NCI-H510A treated with DMSO at 0.1 percent for 48 hours (cell line): ENCODE measurements around the gene OR4M2.
"Not testable (repeated sequence)": the region's sequence is repeated elsewhere in the genome, so short reads cannot be mapped to it uniquely, and the experiment has no call there.

Source experiments
- DNase-seq: peaks from one replicate; lab custom pipeline; 2025; lab: John Stamatoyannopoulos, UW

OR4M2 gene, protein sequence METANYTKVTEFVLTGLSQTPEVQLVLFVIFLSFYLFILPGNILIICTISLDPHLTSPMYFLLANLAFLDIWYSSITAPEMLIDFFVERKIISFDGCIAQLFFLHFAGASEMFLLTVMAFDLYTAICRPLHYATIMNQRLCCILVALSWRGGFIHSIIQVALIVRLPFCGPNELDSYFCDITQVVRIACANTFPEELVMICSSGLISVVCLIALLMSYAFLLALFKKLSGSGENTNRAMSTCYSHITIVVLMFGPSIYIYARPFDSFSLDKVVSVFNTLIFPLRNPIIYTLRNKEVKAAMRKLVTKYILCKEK

DNA sequence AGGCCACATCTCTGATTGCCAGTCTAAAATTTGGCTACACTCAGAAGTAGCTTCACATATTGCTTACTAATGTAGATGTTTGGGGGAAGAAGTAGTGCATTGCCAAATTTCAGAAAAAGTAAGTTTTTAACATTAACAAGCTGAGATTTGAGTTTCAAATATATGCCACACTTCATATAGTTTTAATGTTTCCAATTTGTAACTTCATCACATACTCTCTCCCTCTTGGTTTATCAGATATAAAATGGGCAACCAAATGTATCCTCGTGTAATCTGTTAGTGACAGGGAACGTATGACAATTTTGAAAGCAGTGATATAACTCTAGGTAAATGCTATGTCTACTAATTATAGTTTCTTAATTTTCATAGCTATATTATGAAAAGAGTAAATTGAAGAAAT is at the start of gene OR4M2:
Gene OR4M2 (plus strand): TSS at position 301 of the 400 bp plus-strand sequence. CDS start 98 bp downstream, at position 399.
- DNase-seq: not testable (repeated sequence)

GRCh38 chr15:22069267-22069666 is 11.1 kb upstream of the OR4M2 start:
- not testable (repeated sequence) for DNase-seq

- DNase-seq: not testable (repeated sequence)
Measured at GRCh38 chr15:22081386-22081785, 1.1 kb downstream of the OR4M2 start.

DNA sequence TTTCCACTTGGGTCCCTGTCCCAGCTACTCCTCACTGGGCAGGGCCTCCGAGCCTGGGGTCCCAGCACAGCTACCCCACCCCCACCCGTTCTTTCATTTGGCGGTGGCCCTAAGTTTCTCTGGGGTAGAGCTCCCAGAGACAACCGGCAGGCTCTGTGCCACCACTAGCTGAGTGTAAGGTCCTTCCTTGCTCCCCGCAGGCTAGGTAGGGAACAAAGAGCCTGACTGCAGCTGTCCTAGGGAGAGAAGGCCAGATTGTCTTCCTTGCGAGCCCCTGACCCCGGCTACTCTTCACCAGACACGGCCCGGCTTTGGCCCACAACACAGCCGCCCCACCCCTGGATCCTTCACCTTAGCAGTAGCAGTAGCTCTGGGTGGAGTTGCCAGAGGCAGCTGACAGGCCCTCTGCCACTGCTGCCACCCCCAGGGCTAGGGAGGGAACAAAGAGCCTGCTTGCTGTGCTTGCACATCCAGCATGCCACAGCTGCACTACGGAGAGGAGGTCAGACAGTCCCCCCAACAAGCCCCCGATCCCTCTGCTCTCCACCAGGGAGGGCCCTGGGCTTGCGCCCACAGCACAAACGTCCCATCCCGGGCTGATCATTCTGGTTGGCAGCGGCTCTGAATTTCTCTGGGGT is 18.4 kb downstream of the OR4M2 start:
- not testable (repeated sequence) for DNase-seq

DNA sequence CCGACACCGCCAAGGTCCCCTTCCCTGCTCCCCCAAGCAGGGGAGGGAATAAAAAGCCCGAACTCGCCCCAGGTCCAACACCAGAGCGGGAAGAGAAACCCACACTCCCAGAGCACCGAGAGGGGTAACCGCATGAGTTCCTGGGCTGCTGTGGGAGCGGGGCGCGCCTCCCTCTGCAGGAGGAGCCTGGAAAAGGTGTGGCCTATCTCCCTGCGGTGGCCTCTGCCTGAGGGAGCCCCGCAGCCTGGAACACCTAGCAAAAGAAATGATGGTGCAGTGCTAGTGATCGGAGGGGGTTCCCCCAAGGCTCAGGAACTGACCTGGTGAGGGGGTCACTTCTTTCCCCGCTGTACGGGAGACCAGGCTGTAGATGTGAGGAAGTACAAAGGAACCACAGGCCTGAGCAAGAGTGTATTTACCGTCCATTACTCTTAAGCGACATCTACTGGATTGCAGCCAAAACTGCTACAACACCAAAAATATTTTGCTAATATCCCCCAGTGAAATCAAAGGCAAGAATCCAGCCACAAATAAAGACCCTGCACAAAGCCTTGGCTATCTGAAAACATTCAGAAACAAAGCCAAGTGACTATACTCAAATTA is 19.1 kb downstream of the OR4M2 start:
- DNase-seq: not testable (repeated sequence)

DNA sequence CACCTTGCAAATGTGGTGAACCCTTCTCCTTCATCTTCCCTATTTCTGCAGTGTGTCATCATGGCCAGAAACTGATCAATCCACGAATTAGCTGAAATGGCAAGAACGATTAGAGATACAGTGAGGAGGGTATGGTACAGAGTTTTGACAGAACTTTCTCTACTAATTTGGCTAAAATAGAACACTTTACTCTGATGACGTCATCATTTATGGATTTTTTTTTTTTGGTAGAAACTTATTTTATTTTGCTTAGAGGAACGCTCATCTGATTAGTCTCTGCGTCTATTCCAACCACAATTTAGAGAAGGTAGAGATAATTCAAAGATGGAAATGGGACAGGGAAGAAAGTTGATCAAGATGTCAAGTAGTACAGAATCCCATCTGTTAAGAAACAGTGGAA is 41.7 kb downstream of the OR4M2 start:
- not testable (repeated sequence) for DNase-seq
